GM18909 (cell line): Measurements from ENCODE around the gene DVL3.

ENCODE experiments used
- ATAC-seq: cut with Tn5 transposase; IDR thresholded peaks from one replicate; pipeline ENCODE4 v1.9.1; 2021; ENCODE audit warnings: mild to moderate bottlenecking; ENCODE audit not compliant: unreplicated experiment, poor library complexity

The DVL3 gene

GRCh38 chr3:184175506-184175905 is 20.3 kb downstream of the DVL3 start:
- ATAC-seq, result no peak

GRCh38 chr3:184175981-184176376 is 20.8 kb downstream of the DVL3 start:
- ATAC-seq, result no peak

GRCh38 chr3:184176377-184177330 is 21.5 kb downstream of the DVL3 start:
- ATAC-seq, result no peak

GRCh38 chr3:184177331-184177731 is 22.2 kb downstream of the DVL3 start:
- ATAC-seq, result no peak

- ATAC-seq, result no peak
Observed at GRCh38 chr3:184177767-184178306, 22.7 kb downstream of the DVL3 start.

- ATAC-seq, result no peak
Observed at GRCh38 chr3:184178521-184179138, 23.5 kb downstream of the DVL3 start.

GRCh38 chr3:184180165-184180564 is 25.0 kb downstream of the DVL3 start:
- ATAC-seq, result no peak

- no peak for ATAC-seq
Observed at GRCh38 chr3:184181596-184181995, 26.4 kb downstream of the DVL3 start.

- no peak for ATAC-seq
Observed at GRCh38 chr3:184183679-184184078, 28.5 kb downstream of the DVL3 start.

GRCh38 chr3:184184546-184185230 is 29.5 kb downstream of the DVL3 start:
- ATAC-seq, result no peak

- ATAC-seq, result peak; percentile 90
Observed at GRCh38 chr3:184185461-184186183, 30.4 kb downstream of the DVL3 start.

- ATAC-seq, result peak; percentile 35
Observed at GRCh38 chr3:184186184-184186901, 31.2 kb downstream of the DVL3 start, which contains the start of gene ABCF3. Gene ABCF3 (plus strand): TSS chr3:184186199. CDS start chr3:184186208, 9 bp downstream.

- ATAC-seq, result no peak
Observed at GRCh38 chr3:184186902-184187207, 31.7 kb downstream of the DVL3 start.

GRCh38 chr3:184188080-184188479 is 32.9 kb downstream of the DVL3 start:
- ATAC-seq, result no peak

- no peak for ATAC-seq
Observed at GRCh38 chr3:184189421-184189820, 34.2 kb downstream of the DVL3 start.

- no peak for ATAC-seq
Observed at GRCh38 chr3:184192889-184193288, 37.7 kb downstream of the DVL3 start.

- no peak for ATAC-seq
Observed at GRCh38 chr3:184193991-184194539, 38.9 kb downstream of the DVL3 start.

GRCh38 chr3:184196536-184196935 is 41.4 kb downstream of the DVL3 start:
- no peak for ATAC-seq

GRCh38 chr3:184198509-184198908 is 43.3 kb downstream of the DVL3 start:
- ATAC-seq, result no peak
